ENCODE data around the gene ZNF800.
A peak's percentile ranks its signal among the peaks of the same experiment; 100 is the strongest.

ZNF800 gene

GRCh38 chr7:127350586-127350985, 41.9 kb downstream of the ZNF800 start:
- DNase-seq (ENCODE audit: extremely low spot score, insufficient read length, low read depth) (no peak), FAIRE-seq (no peak)

- DNase-seq (ENCODE audit: extremely low spot score, insufficient read length, low read depth) (no peak), FAIRE-seq (no peak)
These were observed 42.6 kb downstream of the ZNF800 start for GRCh38 chr7:127349881-127350280.

GRCh38 chr7:127348247-127348631, 44.3 kb downstream of the ZNF800 start:
- DNase-seq (ENCODE audit: extremely low spot score, insufficient read length, low read depth), result no peak
- FAIRE-seq, result no peak

- FAIRE-seq (peak; percentile 76), DNase-seq (ENCODE audit: extremely low spot score, insufficient read length, low read depth) (peak; percentile 49)
These were observed 44.8 kb downstream of the ZNF800 start for GRCh38 chr7:127347567-127348246.

GRCh38 chr7:127346575-127347256, 45.8 kb downstream of the ZNF800 start:
- DNase-seq (ENCODE audit: extremely low spot score, insufficient read length, low read depth) (no peak), FAIRE-seq (no peak)

- no peak for DNase-seq (ENCODE audit: extremely low spot score, insufficient read length, low read depth)
- no peak for FAIRE-seq
These were observed 49.9 kb downstream of the ZNF800 start for GRCh38 chr7:127342596-127342995.

- DNase-seq (ENCODE audit: extremely low spot score, insufficient read length, low read depth) (no peak), FAIRE-seq (no peak)
These were observed 54.4 kb downstream of the ZNF800 start for GRCh38 chr7:127338122-127338521.

- FAIRE-seq, result no peak
These were observed 54.9 kb downstream of the ZNF800 start for GRCh38 chr7:127337581-127337980.

GRCh38 chr7:127336458-127336857, 56.0 kb downstream of the ZNF800 start:
- DNase-seq (ENCODE audit: extremely low spot score, insufficient read length, low read depth) (no peak), FAIRE-seq (no peak)

More at GRCh38 chr7:127337581-127337980, 54.9 kb downstream of the ZNF800 start:
- DNase-seq (ENCODE audit: extremely low spot score, insufficient read length, low read depth), result no peak

GRCh38 chr7:127332880-127333279, 59.6 kb downstream of the ZNF800 start:
- FAIRE-seq, result no peak

GRCh38 chr7:127330070-127330469, 62.4 kb downstream of the ZNF800 start:
- FAIRE-seq (no peak), DNase-seq (ENCODE audit: extremely low spot score, insufficient read length, low read depth) (no peak)

More at GRCh38 chr7:127332880-127333279, 59.6 kb downstream of the ZNF800 start:
- no peak for DNase-seq (ENCODE audit: extremely low spot score, insufficient read length, low read depth)

- FAIRE-seq (no peak), DNase-seq (ENCODE audit: extremely low spot score, insufficient read length, low read depth) (no peak)
These were observed 69.5 kb downstream of the ZNF800 start for GRCh38 chr7:127322832-127323493.

- DNase-seq (ENCODE audit: extremely low spot score, insufficient read length, low read depth), result no peak
These were observed 70.2 kb downstream of the ZNF800 start for GRCh38 chr7:127322351-127322750.

GRCh38 chr7:127320974-127321373, 71.5 kb downstream of the ZNF800 start:
- no peak for DNase-seq (ENCODE audit: extremely low spot score, insufficient read length, low read depth)
- no peak for FAIRE-seq

More at GRCh38 chr7:127322351-127322750, 70.2 kb downstream of the ZNF800 start:
- FAIRE-seq, result no peak
